Jurkat, Clone E6-1 (cell line): ENCODE measurements around the gene FRRS1.

Experiments used
- DNase-seq: peaks from one replicate; pipeline ENCODE4 v3.0.0-alpha.2; 2011; ENCODE audit warnings: low read depth, low spot score
- H3K4me3 ChIP-seq: 2 replicates; pipeline ENCODE4 v1.5.1; 2011; ENCODE audit warnings: mild to moderate bottlenecking, low read length, control low read depth, moderate library complexity

FRRS1 gene

DNA sequence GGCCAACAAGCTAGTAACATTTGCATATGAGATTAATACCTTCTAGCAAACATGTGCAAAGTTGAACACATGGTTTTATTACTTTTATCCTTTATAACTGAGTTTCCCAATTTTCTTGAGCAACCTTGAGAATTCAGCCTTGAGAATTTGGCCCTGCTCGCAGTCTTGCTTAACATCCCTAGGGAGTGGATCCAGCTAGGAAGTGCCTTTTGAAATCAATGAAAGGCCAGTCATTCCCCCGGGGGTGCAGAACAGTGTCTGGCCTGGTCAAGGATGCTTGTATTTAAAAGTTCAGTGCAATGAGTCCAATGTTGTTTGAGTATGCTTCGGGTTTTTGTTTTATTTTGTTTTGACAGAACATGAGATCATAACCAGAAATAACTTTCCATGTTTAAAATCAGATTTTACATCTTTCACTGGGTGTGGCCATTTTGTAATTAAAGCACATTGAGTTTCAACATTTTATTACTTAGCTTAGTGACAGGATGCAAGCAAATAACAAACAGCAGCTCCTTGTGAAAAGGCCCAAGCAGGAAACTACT, 103.8 kb downstream of the FRRS1 start:
- no peak for DNase-seq
- no peak overlapping the region for H3K4me3 ChIP-seq

DNA sequence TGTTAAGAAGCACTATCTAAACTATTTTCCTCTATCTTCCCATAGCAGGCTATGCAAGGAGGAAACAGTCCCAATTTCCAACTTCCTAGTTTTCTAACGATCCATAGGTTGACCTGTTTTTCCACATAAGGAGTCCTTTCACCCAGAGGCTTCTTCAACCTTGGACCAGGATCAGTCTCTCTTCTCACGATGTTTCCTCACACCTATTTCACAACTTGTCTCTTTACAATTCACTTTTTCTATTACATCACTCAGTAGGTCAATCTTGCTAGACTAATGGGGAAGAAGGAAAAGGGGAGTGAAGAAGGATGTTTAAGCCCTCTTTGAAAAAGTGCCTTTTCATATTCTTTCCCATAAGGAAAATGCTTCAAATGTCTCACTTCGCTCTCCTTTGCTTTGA, 104.7 kb downstream of the FRRS1 start:
- no peak overlapping the region for H3K4me3 ChIP-seq
- DNase-seq = no peak

- H3K4me3 ChIP-seq = no peak overlapping the region
- no peak for DNase-seq
Observed at GRCh38 chr1:99660496-99660895, 105.9 kb downstream of the FRRS1 start.

DNA sequence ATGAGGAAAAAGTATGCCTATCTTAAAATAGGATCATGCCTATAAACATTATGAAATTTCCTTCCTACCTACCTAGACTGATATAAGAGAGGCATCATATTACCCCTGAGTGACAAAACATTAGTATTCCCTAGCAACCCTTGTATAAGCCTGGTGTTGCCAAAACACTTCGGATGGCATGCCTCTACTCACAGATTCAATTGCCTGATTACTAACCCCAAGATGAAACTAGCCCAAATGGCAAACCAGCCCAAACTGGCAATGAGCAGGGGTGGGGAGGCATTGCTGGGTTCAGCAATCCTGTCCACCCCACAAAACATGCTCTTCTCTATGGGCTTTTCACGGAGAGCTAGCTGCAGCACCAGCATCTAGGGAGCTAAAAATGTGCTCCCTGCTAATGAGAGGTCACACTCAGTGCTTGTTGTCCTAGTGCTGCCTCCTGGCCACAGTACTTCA, 106.7 kb downstream of the FRRS1 start:
- no peak overlapping the region for H3K4me3 ChIP-seq
- DNase-seq = no peak
